ENCODE data around the gene DUS2.

DNA sequence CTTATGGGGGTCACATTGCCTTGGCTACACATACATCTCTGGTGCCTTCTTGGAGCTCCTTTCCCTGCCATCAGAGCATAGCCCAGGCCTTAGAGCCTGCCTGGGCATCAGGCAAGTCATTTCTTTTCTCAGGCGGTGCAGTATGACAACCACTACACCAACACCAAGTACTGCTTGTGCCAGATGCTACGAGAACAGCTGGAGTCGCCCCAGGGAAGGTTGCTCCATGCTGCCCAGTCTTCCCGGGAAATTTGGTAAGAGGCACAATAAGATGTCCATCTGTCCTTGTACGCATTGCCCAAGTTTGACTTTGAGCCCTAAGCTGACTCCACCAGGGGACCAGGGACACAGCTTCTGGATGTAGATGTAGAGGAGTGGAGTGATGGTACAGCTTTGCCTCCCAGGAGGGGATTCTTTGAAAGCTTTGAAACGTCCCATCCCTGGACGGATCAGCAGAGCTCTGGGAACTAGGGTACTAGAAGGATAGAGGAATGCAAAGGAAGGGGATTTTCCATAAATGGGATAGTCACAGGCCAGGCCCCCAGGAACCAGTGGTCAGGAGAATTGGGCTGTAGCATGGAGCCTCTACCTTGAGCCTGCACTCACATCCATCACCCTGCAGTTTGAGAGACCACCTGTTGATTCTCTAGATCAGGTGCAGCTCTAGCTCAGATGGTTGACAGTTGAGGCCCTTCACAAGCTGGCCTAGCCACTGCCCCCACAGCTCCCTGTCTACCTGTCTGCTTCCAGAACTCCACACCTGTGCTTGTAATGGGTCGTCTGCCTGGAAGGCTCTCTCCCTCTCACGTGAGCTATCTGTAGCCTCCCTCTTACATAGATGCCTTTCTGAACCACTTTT is 51.0 kb downstream of the DUS2 start:
- no peak for TF ChIP-seq POLR2A (IDR thresholded peaks at IDR 0.05; ENCODE audit: low read depth, low read length)
- no peak for TF ChIP-seq POLR2AphosphoS5 (IDR thresholded peaks at IDR 0.05; ENCODE audit: low read depth, low read length)
- TF ChIP-seq TAF1 (IDR thresholded peaks at IDR 0.05; ENCODE audit: borderline replicate concordance, low read depth, low read length), result no peak

Measured in GM12892 (cell line).